ENCODE results near the gene NOXRED1.
A peak's percentile ranks its signal among the peaks of the same experiment; 100 is the strongest.

The NOXRED1 gene

DNA sequence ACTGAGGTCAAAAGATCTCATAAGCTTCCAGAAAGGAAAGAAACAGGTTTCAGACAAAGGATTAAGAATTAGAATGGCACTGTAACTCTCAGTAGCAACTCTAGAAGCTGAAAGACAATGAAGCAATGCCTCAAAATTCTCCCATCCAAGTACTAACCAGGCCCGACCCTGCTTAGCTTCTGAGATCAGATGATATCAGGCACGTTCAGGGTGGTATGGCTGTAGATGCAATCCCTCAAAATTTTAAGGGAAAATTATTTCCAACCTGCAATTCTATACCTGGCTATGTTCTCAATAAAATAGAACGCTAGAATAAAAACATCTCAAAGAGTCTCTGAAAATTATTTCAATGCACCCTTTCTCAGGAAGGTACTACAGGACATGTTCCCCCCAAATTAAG, 19.6 kb downstream of the NOXRED1 start:
- TF ChIP-seq, protein P1, sequence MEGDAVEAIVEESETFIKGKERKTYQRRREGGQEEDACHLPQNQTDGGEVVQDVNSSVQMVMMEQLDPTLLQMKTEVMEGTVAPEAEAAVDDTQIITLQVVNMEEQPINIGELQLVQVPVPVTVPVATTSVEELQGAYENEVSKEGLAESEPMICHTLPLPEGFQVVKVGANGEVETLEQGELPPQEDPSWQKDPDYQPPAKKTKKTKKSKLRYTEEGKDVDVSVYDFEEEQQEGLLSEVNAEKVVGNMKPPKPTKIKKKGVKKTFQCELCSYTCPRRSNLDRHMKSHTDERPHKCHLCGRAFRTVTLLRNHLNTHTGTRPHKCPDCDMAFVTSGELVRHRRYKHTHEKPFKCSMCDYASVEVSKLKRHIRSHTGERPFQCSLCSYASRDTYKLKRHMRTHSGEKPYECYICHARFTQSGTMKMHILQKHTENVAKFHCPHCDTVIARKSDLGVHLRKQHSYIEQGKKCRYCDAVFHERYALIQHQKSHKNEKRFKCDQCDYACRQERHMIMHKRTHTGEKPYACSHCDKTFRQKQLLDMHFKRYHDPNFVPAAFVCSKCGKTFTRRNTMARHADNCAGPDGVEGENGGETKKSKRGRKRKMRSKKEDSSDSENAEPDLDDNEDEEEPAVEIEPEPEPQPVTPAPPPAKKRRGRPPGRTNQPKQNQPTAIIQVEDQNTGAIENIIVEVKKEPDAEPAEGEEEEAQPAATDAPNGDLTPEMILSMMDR (IDR thresholded peaks at IDR 0.05): no peak

DNA sequence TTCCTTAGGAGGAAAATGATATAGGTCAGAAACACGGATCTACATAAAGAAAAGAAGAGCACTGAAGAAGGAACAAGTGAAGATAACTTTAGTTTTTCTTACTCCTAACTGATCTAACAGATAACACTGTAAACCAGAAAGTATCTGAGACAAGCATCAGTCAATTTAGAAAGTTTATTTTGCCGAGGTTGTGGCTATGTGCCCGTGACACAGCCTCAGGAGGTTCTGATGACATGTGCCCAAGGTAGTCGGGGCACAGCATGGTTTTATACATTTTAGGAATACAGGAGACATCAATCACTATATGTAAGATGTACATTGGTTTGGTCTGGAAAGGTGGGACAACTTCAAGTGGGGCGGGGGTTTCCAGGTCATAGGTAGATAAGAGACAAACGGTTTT, 23.1 kb downstream of the NOXRED1 start:
- TF ChIP-seq, protein P1 (IDR thresholded peaks at IDR 0.05): no peak

DNA sequence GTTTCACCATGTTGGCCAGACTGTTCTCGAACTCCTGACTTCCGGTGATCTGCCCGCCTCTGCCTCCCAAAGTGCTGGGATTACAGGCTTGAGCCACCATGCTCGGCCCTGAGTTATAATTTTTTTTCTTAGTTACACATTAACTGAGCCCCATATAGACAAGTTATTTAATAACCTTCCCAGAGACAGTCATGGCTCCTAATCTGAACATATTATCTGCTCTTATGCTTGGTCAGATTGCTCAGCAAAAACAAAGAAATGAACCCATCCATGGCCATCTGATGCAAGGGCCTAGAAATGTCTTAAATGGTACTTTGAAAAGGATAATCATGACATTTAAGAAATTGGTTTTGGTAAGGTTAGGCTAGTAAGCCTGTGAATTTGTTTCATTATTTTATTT, 33.1 kb downstream of the NOXRED1 start:
- TF ChIP-seq, protein P1 (IDR thresholded peaks at IDR 0.05): no peak

- TF ChIP-seq, protein P1 (IDR thresholded peaks at IDR 0.05): no peak
These were observed 44.6 kb downstream of the NOXRED1 start for GRCh38 chr14:77378701-77379100.

- TF ChIP-seq, protein P1 (IDR thresholded peaks at IDR 0.05): no peak
These were observed 45.9 kb downstream of the NOXRED1 start for GRCh38 chr14:77377502-77377844.

- TF ChIP-seq, protein P1 (IDR thresholded peaks at IDR 0.05): peak; percentile 30; the same call in 1 of the 2 replicates
These were observed 46.4 kb downstream of the NOXRED1 start, which contains the start of the genes SAMD15 and TMED8 for GRCh38 chr14:77376771-77377501. SAMD15 (plus strand) TSS chr14:77377379; CDS start chr14:77377419, 40 bp downstream. TMED8 (minus strand) TSS chr14:77377094; CDS start chr14:77377053, 41 bp downstream.

DNA sequence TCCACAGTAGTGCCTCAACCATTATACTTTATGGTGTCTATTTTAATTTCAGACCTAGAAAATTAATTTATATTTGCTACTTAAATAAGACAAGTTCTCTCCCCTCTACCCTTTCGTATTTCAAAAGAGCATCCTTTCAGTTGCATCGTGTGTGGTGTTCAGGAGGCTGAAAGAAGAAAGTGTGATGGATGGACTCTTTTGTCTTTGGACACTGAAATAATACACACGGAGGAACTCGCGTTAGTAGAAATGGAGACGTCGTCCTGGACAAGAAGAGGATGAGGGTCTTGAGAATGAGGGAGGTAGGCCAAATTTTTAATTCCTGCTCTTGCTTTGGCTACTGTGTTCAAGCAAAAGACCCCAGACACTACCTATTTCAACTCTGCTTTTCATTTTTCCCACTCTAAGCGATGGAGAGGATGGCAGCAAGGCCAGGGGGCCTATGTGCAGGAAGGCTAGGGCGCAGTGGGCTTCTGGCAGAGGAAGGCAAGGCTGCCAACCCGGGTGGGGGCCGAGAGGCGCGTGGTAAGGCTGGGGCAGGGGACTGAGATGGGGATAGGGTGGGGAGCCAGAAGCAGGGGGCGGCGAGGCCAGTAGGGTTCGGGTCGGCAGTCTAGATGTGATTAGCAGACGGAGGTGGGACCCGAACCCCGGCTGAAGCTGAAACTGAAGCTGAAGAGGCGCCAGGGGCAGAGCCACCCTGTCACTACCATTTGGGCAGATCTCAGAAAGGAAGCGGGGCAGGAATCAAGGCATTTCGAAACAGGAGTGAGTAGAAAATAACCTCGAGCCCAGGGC, 47.2 kb downstream of the NOXRED1 start:
- TF ChIP-seq, protein P1 (IDR thresholded peaks at IDR 0.05): no peak

Measured in LNCAP (cell line).